Cardiac muscle cell (in vitro differentiated cells and primary cell): ENCODE results near the gene AWAT2. TPM values are rescaled to one million over a fixed set of nuclear protein-coding genes. Genes with fewer than 3 reads are reported as not detected.

ENCODE experiments used
- DNase-seq, 2 donors: peaks; one replicate each; pipeline versions ENCODE4 v3.0.0 to v3.0.0-alpha.2; 2010 to 2017; ENCODE audit warnings: low read depth in 1 of 2, low spot score in 1 of 2
- H3K27ac ChIP-seq: fragments of 200-600 bp; sonication (generic); 2 replicates; pipeline ENCODE4 v1.5.1; 2016
- H3K27me3 ChIP-seq: fragments of 200-600 bp; sonication (generic); 2 replicates; pipeline ENCODE4 v1.6.0; 2016; ENCODE audit warnings: control low read depth
- H3K36me3 ChIP-seq: fragments of 200-600 bp; sonication (generic); 2 replicates; pipeline ENCODE4 v1.5.1; 2016; ENCODE audit warnings: control low read depth
- H3K4me1 ChIP-seq: fragments of 200-600 bp; sonication (generic); 2 replicates; pipeline ENCODE4 v1.8.1; 2017; ENCODE audit warnings: low read depth, mild to moderate bottlenecking, mixed run types
- H3K4me3 ChIP-seq: fragments of 200-600 bp; sonication (generic); 2 replicates; pipeline ENCODE4 v1.5.1; 2016; ENCODE audit warnings: mild to moderate bottlenecking
- H3K9me3 ChIP-seq: fragments of 200-600 bp; sonication (generic); 2 replicates; pipeline ENCODE4 v1.5.1; 2017; ENCODE audit warnings: low read depth, mild to moderate bottlenecking, control low read depth
- polyA plus RNA-seq: library from polyadenylated mRNA; unstranded; fragments of >200 nt; fragmentation: Nextera tagmentation; extraction: Ambion mirVana; gene quantifications from 2 replicates; pipeline ENCODE4 v1.2.1, GENCODE V29; 2016
- total RNA-seq: library from RNA; depleted of rRNA; stranded (reverse); fragments of >200 nt; gene quantifications from 2 replicates; pipeline ENCODE4 v1.2.3, GENCODE V29; 2016
- TF ChIP-seq, protein P1 (sequence below): IDR thresholded peaks from 2 replicates; pipeline ENCODE4 v1.5.1; 2012; ENCODE audit warnings: low read depth, mild to moderate bottlenecking, low read length

The AWAT2 gene
- total RNA-seq (not detected in 2 replicates), polyA plus RNA-seq (not detected in 2 replicates)

DNA sequence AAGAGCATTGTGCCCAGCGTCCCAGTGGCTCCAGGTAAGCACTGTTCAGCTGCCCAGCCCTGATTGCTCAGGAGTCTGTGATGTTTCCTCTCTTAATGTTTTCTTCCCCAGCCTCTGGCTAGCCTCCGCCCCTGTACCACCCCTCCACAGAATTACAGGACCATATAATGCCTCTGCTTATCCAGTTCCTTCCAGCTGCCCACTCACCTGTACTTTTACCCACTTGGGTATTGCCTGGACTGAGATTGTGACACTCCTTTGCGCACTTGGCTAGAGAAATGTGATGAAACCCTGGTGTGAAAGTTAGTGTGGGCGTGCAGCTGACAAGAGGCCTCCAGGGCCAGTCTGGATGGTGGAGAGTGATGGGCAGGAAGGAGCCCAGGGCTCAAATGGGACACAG, at the start of gene AWAT2:
Gene AWAT2 (minus strand): TSS at position 14 of the 400 bp plus-strand sequence. CDS start 6 bp downstream, at position 8.
- H3K27me3 ChIP-seq = no peaks in the 10 kb centered on the region
- H3K36me3 ChIP-seq = no peaks in the 10 kb centered on the region
- no peak within 1 kb of the TSS for H3K4me3 ChIP-seq
- TF ChIP-seq, protein P1, sequence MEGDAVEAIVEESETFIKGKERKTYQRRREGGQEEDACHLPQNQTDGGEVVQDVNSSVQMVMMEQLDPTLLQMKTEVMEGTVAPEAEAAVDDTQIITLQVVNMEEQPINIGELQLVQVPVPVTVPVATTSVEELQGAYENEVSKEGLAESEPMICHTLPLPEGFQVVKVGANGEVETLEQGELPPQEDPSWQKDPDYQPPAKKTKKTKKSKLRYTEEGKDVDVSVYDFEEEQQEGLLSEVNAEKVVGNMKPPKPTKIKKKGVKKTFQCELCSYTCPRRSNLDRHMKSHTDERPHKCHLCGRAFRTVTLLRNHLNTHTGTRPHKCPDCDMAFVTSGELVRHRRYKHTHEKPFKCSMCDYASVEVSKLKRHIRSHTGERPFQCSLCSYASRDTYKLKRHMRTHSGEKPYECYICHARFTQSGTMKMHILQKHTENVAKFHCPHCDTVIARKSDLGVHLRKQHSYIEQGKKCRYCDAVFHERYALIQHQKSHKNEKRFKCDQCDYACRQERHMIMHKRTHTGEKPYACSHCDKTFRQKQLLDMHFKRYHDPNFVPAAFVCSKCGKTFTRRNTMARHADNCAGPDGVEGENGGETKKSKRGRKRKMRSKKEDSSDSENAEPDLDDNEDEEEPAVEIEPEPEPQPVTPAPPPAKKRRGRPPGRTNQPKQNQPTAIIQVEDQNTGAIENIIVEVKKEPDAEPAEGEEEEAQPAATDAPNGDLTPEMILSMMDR = no peak
- no peaks in the 10 kb centered on the region for H3K9me3 ChIP-seq
- H3K4me1 ChIP-seq = no peaks in the 10 kb centered on the region
- peak in 1 of 2 donors; percentile 30 for DNase-seq
- H3K27ac ChIP-seq = no peak within 1 kb of the TSS

DNA sequence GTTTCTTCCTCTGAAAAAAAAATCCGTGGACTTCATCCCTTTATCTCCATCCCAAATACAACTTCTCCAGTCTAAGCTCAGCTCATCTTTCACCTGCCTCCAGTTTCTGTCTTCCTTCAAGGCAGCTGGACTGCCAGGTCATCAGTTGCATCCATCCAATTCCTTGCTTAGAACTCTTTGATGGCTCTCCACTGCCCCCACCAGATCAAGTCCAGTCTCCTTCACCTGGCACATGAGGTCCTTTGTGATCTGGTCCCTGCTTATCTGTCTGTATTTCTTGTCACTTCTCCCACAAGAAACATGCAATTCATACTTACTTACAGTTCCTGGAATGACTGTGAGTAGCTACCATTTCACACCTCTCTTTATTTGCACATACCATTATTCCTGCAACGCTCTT, 46.3 kb upstream of the AWAT2 start:
- DNase-seq = peak; percentile 5 to 46
- no peak overlapping the region for H3K27ac ChIP-seq
- H3K27me3 ChIP-seq = no peaks in the 10 kb centered on the region
- no peak overlapping the region for H3K4me3 ChIP-seq
- H3K36me3 ChIP-seq = no peaks in the 10 kb centered on the region
- no peaks in the 10 kb centered on the region for H3K4me1 ChIP-seq
- no peaks in the 10 kb centered on the region for H3K9me3 ChIP-seq
- TF ChIP-seq, protein P1 = peak; percentile 40

- no peaks in the 10 kb centered on the region for H3K9me3 ChIP-seq
- no peak overlapping the region for H3K4me3 ChIP-seq
- H3K4me1 ChIP-seq = no peaks in the 10 kb centered on the region
- TF ChIP-seq, protein P1 = no peak
- H3K36me3 ChIP-seq = no peaks in the 10 kb centered on the region
- DNase-seq = no peak
- H3K27ac ChIP-seq = no peak overlapping the region
- no peaks in the 10 kb centered on the region for H3K27me3 ChIP-seq
Measured at GRCh38 chrX:70092247-70092646, 42.5 kb upstream of the AWAT2 start.

GRCh38 chrX:70089604-70090297, 40.0 kb upstream of the AWAT2 start:
- TF ChIP-seq, protein P1 = no peak
- peak in 1 of 2 donors; percentile 21 for DNase-seq
- Histone ChIP-seq H3K27me3 (no peaks in the 10 kb centered on the region), H3K9me3 (no peaks in the 10 kb centered on the region), H3K27ac (no peak overlapping the region), H3K4me1 (no peaks in the 10 kb centered on the region), H3K36me3 (no peaks in the 10 kb centered on the region), H3K4me3 (no peak overlapping the region)

- Histone ChIP-seq H3K36me3 (no peaks in the 10 kb centered on the region), H3K4me1 (no peaks in the 10 kb centered on the region), H3K27ac (no peak overlapping the region), H3K9me3 (no peaks in the 10 kb centered on the region), H3K27me3 (no peaks in the 10 kb centered on the region), H3K4me3 (no peak overlapping the region)
- TF ChIP-seq, protein P1 = no peak
- DNase-seq = no peak
Measured at GRCh38 chrX:70088751-70089150, 39.0 kb upstream of the AWAT2 start.
